ENCODE data around the gene GRIP1. TPM values are rescaled to one million over a fixed set of nuclear protein-coding genes. Genes with fewer than 3 reads are reported as not detected.

GRIP1 gene
- total and polyA plus RNA-seq, 10 of the 15 experiments (the other 5 are each of a cell fraction or from before 2014, with no cell fraction given): 0.05 to 0.85 (median 0.50) TPM; not detected in 7

DNA sequence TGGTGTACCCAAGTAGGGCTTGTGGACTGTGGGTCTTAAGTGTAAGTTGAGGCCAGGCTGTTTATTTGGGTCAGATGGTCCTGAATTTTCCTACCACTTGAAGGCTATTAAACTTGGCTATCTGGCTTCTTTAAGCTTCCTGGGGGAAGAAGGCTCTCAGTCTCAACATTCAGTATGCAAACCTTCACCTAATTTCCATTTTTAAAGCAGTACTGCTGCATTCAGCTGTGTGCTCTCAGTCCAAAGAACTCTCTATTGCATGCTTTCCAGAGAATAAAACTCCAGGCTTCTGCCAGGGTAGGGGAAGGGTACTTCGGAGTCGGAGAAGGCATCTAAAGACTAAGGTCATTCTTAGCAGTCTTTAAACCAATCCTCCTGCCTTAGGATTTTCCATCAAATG is 252.2 kb downstream of the GRIP1 start:
- ATAC-seq (no peak), FAIRE-seq (no peak)
- no peak for TF ChIP-seq CEBPB (IDR thresholded peaks at IDR 0.05; ENCODE audit: borderline replicate concordance in 1 of 2, low read depth in 2 of 2, low read length in 2 of 2)
- TF ChIP-seq, protein P1, sequence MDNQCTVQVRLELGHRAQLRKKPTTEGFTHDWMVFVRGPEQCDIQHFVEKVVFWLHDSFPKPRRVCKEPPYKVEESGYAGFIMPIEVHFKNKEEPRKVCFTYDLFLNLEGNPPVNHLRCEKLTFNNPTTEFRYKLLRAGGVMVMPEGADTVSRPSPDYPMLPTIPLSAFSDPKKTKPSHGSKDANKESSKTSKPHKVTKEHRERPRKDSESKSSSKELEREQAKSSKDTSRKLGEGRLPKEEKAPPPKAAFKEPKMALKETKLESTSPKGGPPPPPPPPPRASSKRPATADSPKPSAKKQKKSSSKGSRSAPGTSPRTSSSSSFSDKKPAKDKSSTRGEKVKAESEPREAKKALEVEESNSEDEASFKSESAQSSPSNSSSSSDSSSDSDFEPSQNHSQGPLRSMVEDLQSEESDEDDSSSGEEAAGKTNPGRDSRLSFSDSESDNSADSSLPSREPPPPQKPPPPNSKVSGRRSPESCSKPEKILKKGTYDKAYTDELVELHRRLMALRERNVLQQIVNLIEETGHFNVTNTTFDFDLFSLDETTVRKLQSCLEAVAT (IDR thresholded peaks at IDR 0.05): no peak
- no peak for TF ChIP-seq BACH1 (IDR thresholded peaks at IDR 0.05; ENCODE audit: borderline replicate concordance)
- TF ChIP-seq KAT2A (conservative IDR thresholded peaks at IDR 0.05; ENCODE audit: control insufficient read depth, low read depth, low read length): no peak
- TF ChIP-seq SMC3 (IDR thresholded peaks at IDR 0.05; ENCODE audit: borderline replicate concordance, low read length): no peak
- TF ChIP-seq BMI1 (IDR thresholded peaks at IDR 0.05; ENCODE audit: borderline replicate concordance): no peak
- TF ChIP-seq, protein P2, sequence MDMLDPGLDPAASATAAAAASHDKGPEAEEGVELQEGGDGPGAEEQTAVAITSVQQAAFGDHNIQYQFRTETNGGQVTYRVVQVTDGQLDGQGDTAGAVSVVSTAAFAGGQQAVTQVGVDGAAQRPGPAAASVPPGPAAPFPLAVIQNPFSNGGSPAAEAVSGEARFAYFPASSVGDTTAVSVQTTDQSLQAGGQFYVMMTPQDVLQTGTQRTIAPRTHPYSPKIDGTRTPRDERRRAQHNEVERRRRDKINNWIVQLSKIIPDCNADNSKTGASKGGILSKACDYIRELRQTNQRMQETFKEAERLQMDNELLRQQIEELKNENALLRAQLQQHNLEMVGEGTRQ (IDR thresholded peaks at IDR 0.05; ENCODE audit: borderline replicate concordance, low read depth, low read length): no peak
- TF ChIP-seq FOXM1 (IDR thresholded peaks at IDR 0.05; ENCODE audit: low read depth, low read length): no peak
- TF ChIP-seq SREBF1 (IDR thresholded peaks at IDR 0.05; ENCODE audit: low read length): no peak
- no peak for TF ChIP-seq YY1 (IDR thresholded peaks at IDR 0.05; ENCODE audit: low read depth, low read length)
- TF ChIP-seq PAX5 (IDR thresholded peaks at IDR 0.05; ENCODE audit: borderline replicate concordance, low read depth, low read length): no peak
- TF ChIP-seq JUND (IDR thresholded peaks at IDR 0.05; ENCODE audit: low read depth, low read length): no peak
- TF ChIP-seq, protein P3, sequence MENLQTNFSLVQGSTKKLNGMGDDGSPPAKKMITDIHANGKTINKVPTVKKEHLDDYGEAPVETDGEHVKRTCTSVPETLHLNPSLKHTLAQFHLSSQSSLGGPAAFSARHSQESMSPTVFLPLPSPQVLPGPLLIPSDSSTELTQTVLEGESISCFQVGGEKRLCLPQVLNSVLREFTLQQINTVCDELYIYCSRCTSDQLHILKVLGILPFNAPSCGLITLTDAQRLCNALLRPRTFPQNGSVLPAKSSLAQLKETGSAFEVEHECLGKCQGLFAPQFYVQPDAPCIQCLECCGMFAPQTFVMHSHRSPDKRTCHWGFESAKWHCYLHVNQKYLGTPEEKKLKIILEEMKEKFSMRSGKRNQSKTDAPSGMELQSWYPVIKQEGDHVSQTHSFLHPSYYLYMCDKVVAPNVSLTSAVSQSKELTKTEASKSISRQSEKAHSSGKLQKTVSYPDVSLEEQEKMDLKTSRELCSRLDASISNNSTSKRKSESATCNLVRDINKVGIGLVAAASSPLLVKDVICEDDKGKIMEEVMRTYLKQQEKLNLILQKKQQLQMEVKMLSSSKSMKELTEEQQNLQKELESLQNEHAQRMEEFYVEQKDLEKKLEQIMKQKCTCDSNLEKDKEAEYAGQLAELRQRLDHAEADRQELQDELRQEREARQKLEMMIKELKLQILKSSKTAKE (IDR thresholded peaks at IDR 0.05; ENCODE audit: low read depth, poor library complexity, severe bottlenecking): no peak
- no peak for TF ChIP-seq ASH2L (IDR thresholded peaks at IDR 0.05; ENCODE audit: borderline replicate concordance, low read depth)
- no peak for TF ChIP-seq MTA2 (IDR thresholded peaks at IDR 0.05; ENCODE audit: low read depth)
- no peak for TF ChIP-seq HDAC6 (IDR thresholded peaks at IDR 0.05; ENCODE audit: unreplicated experiment)
- TF ChIP-seq, protein P4, sequence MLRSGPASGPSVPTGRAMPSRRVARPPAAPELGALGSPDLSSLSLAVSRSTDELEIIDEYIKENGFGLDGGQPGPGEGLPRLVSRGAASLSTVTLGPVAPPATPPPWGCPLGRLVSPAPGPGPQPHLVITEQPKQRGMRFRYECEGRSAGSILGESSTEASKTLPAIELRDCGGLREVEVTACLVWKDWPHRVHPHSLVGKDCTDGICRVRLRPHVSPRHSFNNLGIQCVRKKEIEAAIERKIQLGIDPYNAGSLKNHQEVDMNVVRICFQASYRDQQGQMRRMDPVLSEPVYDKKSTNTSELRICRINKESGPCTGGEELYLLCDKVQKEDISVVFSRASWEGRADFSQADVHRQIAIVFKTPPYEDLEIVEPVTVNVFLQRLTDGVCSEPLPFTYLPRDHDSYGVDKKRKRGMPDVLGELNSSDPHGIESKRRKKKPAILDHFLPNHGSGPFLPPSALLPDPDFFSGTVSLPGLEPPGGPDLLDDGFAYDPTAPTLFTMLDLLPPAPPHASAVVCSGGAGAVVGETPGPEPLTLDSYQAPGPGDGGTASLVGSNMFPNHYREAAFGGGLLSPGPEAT (IDR thresholded peaks at IDR 0.05; ENCODE audit: low read depth): no peak

More for the DNA sequence above, 252.2 kb downstream of the GRIP1 start:
- RAD21 ChIA-PET (ENCODE audit: unreplicated experiment): no interaction called here
- SMC1A ChIA-PET (ENCODE audit: uncharacterized antibody, unreplicated experiment): no interaction called here
- Histone ChIP-seq H3K9ac (ENCODE audit: control insufficient read depth, insufficient read depth, low read length) (no peak overlapping the region), H3K79me2 (ENCODE audit: control insufficient read depth, insufficient read depth, low read length) (no peaks in the 10 kb centered on the region), H2AFZ (ENCODE audit: control insufficient read depth, low read depth, low read length) (no peak overlapping the region), H3K4me2 (ENCODE audit: control insufficient read depth, insufficient read depth) (no peak overlapping the region), H3K36me3 (ENCODE audit: control insufficient read depth in 2 of 2, insufficient read depth in 2 of 2, low read length in 1 of 2) (no peaks in the 10 kb centered on the region), H4K20me1 (ENCODE audit: control insufficient read depth, insufficient read depth) (no peaks in the 10 kb centered on the region), H3K9me3 (replicated peaks; ENCODE audit: control insufficient read depth, insufficient read depth, low read length) (peaks cover 2% of the 10 kb centered on the region; the same call in 2 of the 3 replicates), H3K27me3 (replicated peaks in 1 of 2; ENCODE audit: control insufficient read depth in 2 of 2, insufficient read depth in 2 of 2, low read length in 1 of 2) (no peaks in the 10 kb centered on the region; a peak in 1 of 4 replicates), H3K4me1 (ENCODE audit: control insufficient read depth, insufficient read depth, low read length) (no peaks in the 10 kb centered on the region), H3K27ac (ENCODE audit: control insufficient read depth, insufficient read depth) (no peak overlapping the region), H3K4me3 (no peak overlapping the region)
- DNase-seq (ENCODE audit: low read depth, low spot score): no peak
- in situ Hi-C loops (cut with MboI) (no loop called here), intact Hi-C loops (cut with micrococcal nuclease; ENCODE audit: unreplicated experiment) (no loop called here)
- BruUV-seq (replicated peaks): no TSS peak
- POLR2A ChIA-PET: no interaction called here
- WGBS (ENCODE audit: insufficient coverage, insufficient replicate concordance, low lambda C conversion rate, missing lambda C conversion rate): 91% methylated on average over 2 of the region's 2 CpGs
- CTCF ChIA-PET: no interaction called here

Measured in GM12878 (cell line).